Gastrocnemius medialis (tissue), 4 donors: ENCODE data around the gene SSBP2.

Source experiments
- CTCF ChIP-seq, 5 experiments: fragments of 450-650 bp in 3 of 5; fragments of 200-600 bp in 2 of 5; sonication (generic) in 2 of 5; IDR thresholded peaks in 4 of 5; conservative IDR thresholded peaks in 1 of 5; 1 replicate in 4 of 5; 2 replicates in 1 of 5; pipeline ENCODE4 v1.5.1; 2016 to 2019; ENCODE audit warnings: antibody characterized with exemption in 5 of 5, mild to moderate bottlenecking in 3 of 5, moderate library complexity in 3 of 5
- POLR2A ChIP-seq, 2 donors: fragments of 450-650 bp; IDR thresholded peaks; one replicate each; pipeline ENCODE4 v1.6.1; 2017; ENCODE audit warnings: antibody characterized with exemption in 2 of 2, mild to moderate bottlenecking in 2 of 2, moderate library complexity in 2 of 2

GRCh38 chr5:81488862-81489261 is 262.0 kb downstream of the SSBP2 start:
- TF ChIP-seq CTCF (IDR thresholded peaks at IDR 0.05 in 4 of 5, conservative IDR thresholded peaks at IDR 0.05 in 1 of 5) (no peak), POLR2A (IDR thresholded peaks at IDR 0.05) (no peak)
